Mesendoderm (in vitro differentiated cells): ENCODE data around the gene SPOCK1.
A peak's percentile ranks its signal among the peaks of the same experiment; 100 is the strongest.

Experiments
- DNase-seq: peaks from one replicate; pipeline ENCODE4 v3.0.0; 2013
- H2AK5ac ChIP-seq: 2 replicates; pipeline ENCODE4 v1.6.1; 2013; ENCODE audit warnings: low read length, inconsistent platforms
- H2BK120ac ChIP-seq: 2 replicates; pipeline ENCODE4 v1.6.1; 2013; ENCODE audit warnings: low read depth, mild to moderate bottlenecking, low read length, moderate library complexity, mixed read lengths
- H2BK15ac ChIP-seq: replicated peaks from 2 replicates; pipeline ENCODE4 v1.6.1; 2013; ENCODE audit warnings: low read depth, mild to moderate bottlenecking, moderate library complexity
- H2BK5ac ChIP-seq: 2 replicates; pipeline ENCODE4 v1.6.1; 2013; ENCODE audit warnings: low read length, inconsistent platforms
- H3K18ac ChIP-seq: 2 replicates; pipeline ENCODE4 v1.6.1; 2013; ENCODE audit warnings: mild to moderate bottlenecking, low read length, mixed read lengths
- H3K23ac ChIP-seq: one replicate; pipeline ENCODE4 v1.6.1; 2013; ENCODE audit warnings: low read length
- H3K27ac ChIP-seq: 2 replicates; pipeline ENCODE4 v1.5.1; 2013; ENCODE audit warnings: low read depth, mild to moderate bottlenecking, inconsistent platforms, low read length, moderate library complexity
- H3K27me3 ChIP-seq: 2 replicates; pipeline ENCODE4 v1.6.1; 2013; ENCODE audit warnings: low read length, control low read depth, mild to moderate bottlenecking, inconsistent platforms; ENCODE audit not compliant: insufficient read depth, poor library complexity
- H3K36me3 ChIP-seq: 2 replicates; pipeline ENCODE4 v1.6.1; 2013; ENCODE audit warnings: low read length, inconsistent platforms; ENCODE audit not compliant: control insufficient read depth, insufficient read depth
- H3K4ac ChIP-seq: one replicate; pipeline ENCODE4 v1.6.1; 2013; ENCODE audit warnings: low read depth, mild to moderate bottlenecking, low read length, moderate library complexity
- H3K4me1 ChIP-seq: 2 replicates; pipeline ENCODE4 v1.6.1; 2013; ENCODE audit warnings: low read depth, low read length, inconsistent platforms; ENCODE audit not compliant: control insufficient read depth
- H3K4me2 ChIP-seq: 2 replicates; pipeline ENCODE4 v1.6.1; 2013; ENCODE audit warnings: low read length
- H3K4me3 ChIP-seq: 2 replicates; pipeline ENCODE4 v1.5.1; 2013; ENCODE audit warnings: mild to moderate bottlenecking, low read length
- H3K56ac ChIP-seq: one replicate; pipeline ENCODE4 v1.6.1; 2013; ENCODE audit warnings: low read length
- H3K79me1 ChIP-seq: 2 replicates; pipeline ENCODE4 v1.6.1; 2013; ENCODE audit warnings: low read length, inconsistent platforms
- H3K79me2 ChIP-seq: 2 replicates; pipeline ENCODE4 v1.6.1; 2013; ENCODE audit warnings: mild to moderate bottlenecking, low read length; ENCODE audit not compliant: control insufficient read depth, insufficient read depth
- H3K9ac ChIP-seq: 2 replicates; pipeline ENCODE4 v1.6.1; 2013; ENCODE audit warnings: low read length, inconsistent platforms
- H4K5ac ChIP-seq: one replicate; pipeline ENCODE4 v1.6.1; 2013; ENCODE audit warnings: low read length
- H4K8ac ChIP-seq: one replicate; pipeline ENCODE4 v1.6.1; 2013; ENCODE audit warnings: low read depth, mild to moderate bottlenecking, control low read depth, low read length, moderate library complexity
- WGBS: extraction: QIAGEN DNeasy Blood & Tissue Kit; methylation state at CpG from one replicate; pipeline ENCODE4 v1.1.7; 2013; ENCODE audit warnings: low lambda C conversion rate, missing lambda C conversion rate; ENCODE audit not compliant: insufficient coverage; ENCODE audit errors: extremely low coverage; 5-methylcytosine and 5-hydroxymethylcytosine counted together

Gene SPOCK1

GRCh38 chr5:137312011-137312410 lies 187.1 kb downstream of the SPOCK1 start:
- H2AK5ac ChIP-seq: no peak overlapping the region
- no peak overlapping the region for H3K9ac ChIP-seq
- H3K23ac ChIP-seq: no peak overlapping the region
- no peak overlapping the region for H3K4me2 ChIP-seq
- H3K4ac ChIP-seq: no peak overlapping the region
- no peaks in the 10 kb centered on the region for H3K4me1 ChIP-seq
- H3K79me1 ChIP-seq: no peaks in the 10 kb centered on the region
- no CpG with 5 or more reads among the region's 2 CpGs for WGBS
- DNase-seq: peak; percentile 78
- H3K56ac ChIP-seq: no peak overlapping the region
- H2BK5ac ChIP-seq: no peak overlapping the region
- H3K79me2 ChIP-seq: no peaks in the 10 kb centered on the region
- H3K27ac ChIP-seq: no peak overlapping the region
- no peak overlapping the region for H2BK120ac ChIP-seq
- H3K18ac ChIP-seq: no peak overlapping the region
- no peak overlapping the region for H4K8ac ChIP-seq
- no peaks in the 10 kb centered on the region for H3K27me3 ChIP-seq
- no peak overlapping the region for H4K5ac ChIP-seq
- no peaks in the 10 kb centered on the region for H3K36me3 ChIP-seq
- no peak overlapping the region for H2BK15ac ChIP-seq
- no peak overlapping the region for H3K4me3 ChIP-seq

GRCh38 chr5:137310051-137310730 lies 188.9 kb downstream of the SPOCK1 start:
- no peak overlapping the region for H3K4me3 ChIP-seq
- no peak overlapping the region for H3K27ac ChIP-seq
- DNase-seq: peak; percentile 42

GRCh38 chr5:137309290-137309689 lies 189.8 kb downstream of the SPOCK1 start:
- Histone ChIP-seq H3K4ac (no peak overlapping the region), H3K4me3 (no peak overlapping the region), H3K18ac (no peak overlapping the region), H2BK5ac (no peak overlapping the region), H4K8ac (no peak overlapping the region), H2BK15ac (no peak overlapping the region), H4K5ac (no peak overlapping the region), H3K27me3 (no peaks in the 10 kb centered on the region), H3K23ac (no peak overlapping the region), H3K56ac (no peak overlapping the region), H3K36me3 (no peaks in the 10 kb centered on the region), H3K79me1 (no peaks in the 10 kb centered on the region), H3K27ac (no peak overlapping the region), H2AK5ac (no peak overlapping the region), H3K4me1 (peaks cover 2% of the 10 kb centered on the region), H3K9ac (no peak overlapping the region), H2BK120ac (no peak overlapping the region), H3K79me2 (no peaks in the 10 kb centered on the region), H3K4me2 (no peak overlapping the region)
- no peak for DNase-seq
- no CpG with 5 or more reads among the region's 2 CpGs for WGBS

More at GRCh38 chr5:137310051-137310730, 188.9 kb downstream of the SPOCK1 start:
- Histone ChIP-seq H3K18ac (no peak overlapping the region), H3K79me2 (no peaks in the 10 kb centered on the region), H3K9ac (no peak overlapping the region), H2BK120ac (no peak overlapping the region), H4K8ac (no peak overlapping the region), H4K5ac (no peak overlapping the region), H2BK5ac (no peak overlapping the region), H3K27me3 (no peaks in the 10 kb centered on the region), H3K23ac (no peak overlapping the region), H3K36me3 (no peaks in the 10 kb centered on the region), H3K56ac (no peak overlapping the region), H2BK15ac (no peak overlapping the region), H2AK5ac (no peak overlapping the region), H3K79me1 (no peaks in the 10 kb centered on the region), H3K4me1 (peaks cover 2% of the 10 kb centered on the region), H3K4me2 (no peak overlapping the region), H3K4ac (no peak overlapping the region)
- no CpG with 5 or more reads among the region's 5 CpGs for WGBS

- H3K4me3 ChIP-seq: no peak overlapping the region
- H3K4me2 ChIP-seq: no peak overlapping the region
- no peaks in the 10 kb centered on the region for H3K79me2 ChIP-seq
- no peak overlapping the region for H4K8ac ChIP-seq
- no peak overlapping the region for H4K5ac ChIP-seq
- H3K56ac ChIP-seq: no peak overlapping the region
- H3K27me3 ChIP-seq: no peaks in the 10 kb centered on the region
- H3K9ac ChIP-seq: no peak overlapping the region
- no peak overlapping the region for H2BK15ac ChIP-seq
- H3K18ac ChIP-seq: no peak overlapping the region
- H3K79me1 ChIP-seq: no peaks in the 10 kb centered on the region
- no peak for DNase-seq
- H3K36me3 ChIP-seq: no peaks in the 10 kb centered on the region
- H3K23ac ChIP-seq: no peak overlapping the region
- peaks cover 2% of the 10 kb centered on the region for H3K4me1 ChIP-seq
- no peak overlapping the region for H3K4ac ChIP-seq
- H2AK5ac ChIP-seq: no peak overlapping the region
- no CpG with 5 or more reads among the region's 3 CpGs for WGBS
- H3K27ac ChIP-seq: no peak overlapping the region
- no peak overlapping the region for H2BK120ac ChIP-seq
- H2BK5ac ChIP-seq: no peak overlapping the region
Measured at GRCh38 chr5:137308311-137308710, 190.8 kb downstream of the SPOCK1 start.

- Histone ChIP-seq H4K8ac (no peak overlapping the region), H2BK120ac (no peak overlapping the region), H3K79me2 (no peaks in the 10 kb centered on the region), H3K27me3 (no peaks in the 10 kb centered on the region), H4K5ac (no peak overlapping the region), H3K79me1 (no peaks in the 10 kb centered on the region), H3K9ac (no peak overlapping the region), H3K4me3 (no peak overlapping the region), H3K27ac (no peak overlapping the region), H3K36me3 (no peaks in the 10 kb centered on the region), H2AK5ac (no peak overlapping the region), H3K23ac (no peak overlapping the region), H3K18ac (no peak overlapping the region), H2BK15ac (no peak overlapping the region), H2BK5ac (no peak overlapping the region), H3K56ac (no peak overlapping the region), H3K4me2 (no peak overlapping the region), H3K4ac (no peak overlapping the region), H3K4me1 (peaks cover 2% of the 10 kb centered on the region)
- WGBS: no CpG with 5 or more reads among the region's 3 CpGs
- DNase-seq: no peak
Measured at GRCh38 chr5:137306903-137307302, 192.2 kb downstream of the SPOCK1 start.
